ENCODE results near the gene C9orf153.
"Not testable (repeated sequence)": the region's sequence is repeated elsewhere in the genome, so short reads cannot be mapped to it uniquely, and the experiment has no call there.

The C9orf153 gene

DNA sequence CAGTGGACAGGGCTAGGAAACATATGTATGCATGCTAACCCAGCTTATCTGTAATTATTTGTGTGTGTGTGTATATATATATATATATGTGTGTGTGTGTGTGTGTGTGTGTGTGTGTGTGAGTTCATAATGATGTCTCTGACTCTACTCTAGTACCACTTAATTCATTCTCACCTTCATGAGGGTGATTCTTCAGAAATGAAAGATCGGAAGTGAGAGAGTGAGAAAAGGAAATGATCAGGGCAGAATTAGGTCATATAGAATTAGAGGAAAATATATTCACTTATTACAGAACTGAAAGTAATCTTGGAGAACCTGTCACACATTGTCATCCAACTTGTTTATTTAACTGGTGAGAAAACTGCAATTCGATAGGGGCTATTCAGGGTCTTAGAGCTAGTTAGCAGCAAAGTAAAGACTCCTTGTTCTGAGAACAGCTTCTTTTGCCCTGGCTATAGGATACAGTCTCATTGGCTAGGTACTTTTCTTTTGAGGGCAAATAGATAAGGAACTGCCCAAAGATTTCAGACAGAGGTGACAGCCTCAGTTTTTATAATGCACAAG is 58.8 kb downstream of the C9orf153 start:
- Histone ChIP-seq H4K8ac (ENCODE audit: low read depth, low read length) (no peak overlapping the region), H3K14ac (ENCODE audit: low read length) (no peak overlapping the region), H2BK15ac (ENCODE audit: low read length) (no peak overlapping the region), H2BK5ac (ENCODE audit: low read length) (no peak overlapping the region), H3K4me1 (ENCODE audit: control insufficient read depth in 2 of 2, insufficient read depth in 1 of 2, low read depth in 1 of 2, low read length in 2 of 2) (no peaks in the 10 kb centered on the region), H3K9me3 (replicated peaks in 1 of 2; ENCODE audit: control insufficient read depth in 2 of 2, insufficient read depth in 1 of 2, low read depth in 1 of 2, low read length in 2 of 2) (no peaks in the 10 kb centered on the region), H2AK5ac (ENCODE audit: low read depth, low read length) (no peak overlapping the region), H3K18ac (ENCODE audit: low read length) (no peak overlapping the region), H3K4ac (ENCODE audit: low read length) (no peak overlapping the region), H3K9ac (ENCODE audit: low read depth, low read length, poor library complexity) (no peak overlapping the region), H2BK120ac (ENCODE audit: low read depth, low read length) (no peak overlapping the region), H2BK12ac (ENCODE audit: low read length) (no peak overlapping the region), H3K27ac (replicated peaks; ENCODE audit: low read length) (no peak overlapping the region), H3K4me3 (ENCODE audit: low read length in 2 of 2) (no peak overlapping the region), H3K27me3 (ENCODE audit: control insufficient read depth in 3 of 3, insufficient read depth in 3 of 3, low read depth in 1 of 3, low read length in 3 of 3) (no peaks in the 10 kb centered on the region), H3K36me3 (replicated peaks in 1 of 2; ENCODE audit: control insufficient read depth in 2 of 2, insufficient read depth in 2 of 2, low read length in 2 of 2) (no peaks in the 10 kb centered on the region), H3K4me2 (ENCODE audit: insufficient read depth, low read length, poor library complexity, severe bottlenecking) (no peak overlapping the region), H2AFZ (ENCODE audit: low read length) (no peak overlapping the region), H4K91ac (ENCODE audit: low read depth, low read length, poor library complexity) (no peak overlapping the region), H3K23ac (ENCODE audit: low read depth, low read length, poor library complexity) (no peak overlapping the region), H3K79me1 (ENCODE audit: low read depth, low read length) (no peaks in the 10 kb centered on the region)
- whole genome bisulfite sequencing, 2 donors (ENCODE audit: extremely low coverage in 2 of 2, insufficient read length in 2 of 2, insufficient replicate concordance in 1 of 2), result no CpG with 5 or more reads among the region's 2 CpGs
- no peak for DNase-seq (ENCODE audit: low spot score)

DNA sequence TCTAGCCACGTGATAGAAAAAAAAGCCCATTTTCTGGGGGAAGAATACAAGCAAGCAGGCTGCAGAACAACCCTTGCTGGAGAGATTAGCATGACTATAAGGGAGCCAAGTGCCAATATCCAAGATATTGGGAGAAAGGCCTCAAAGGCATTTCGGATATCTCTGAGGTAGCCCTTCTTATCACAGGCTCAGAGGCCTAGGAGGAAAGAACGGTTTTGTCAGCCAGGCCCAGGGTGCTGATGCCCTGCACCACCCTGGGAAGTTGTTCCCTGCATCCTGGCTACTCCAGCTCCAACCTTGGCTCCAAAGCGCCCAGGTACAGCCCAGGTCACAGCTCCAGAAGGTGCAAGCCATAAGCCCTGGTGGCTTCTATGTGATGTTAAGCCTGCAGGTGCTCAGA is 66.4 kb downstream of the C9orf153 start:
- H3K23ac ChIP-seq (ENCODE audit: low read depth, low read length, poor library complexity), result no peak overlapping the region

DNA sequence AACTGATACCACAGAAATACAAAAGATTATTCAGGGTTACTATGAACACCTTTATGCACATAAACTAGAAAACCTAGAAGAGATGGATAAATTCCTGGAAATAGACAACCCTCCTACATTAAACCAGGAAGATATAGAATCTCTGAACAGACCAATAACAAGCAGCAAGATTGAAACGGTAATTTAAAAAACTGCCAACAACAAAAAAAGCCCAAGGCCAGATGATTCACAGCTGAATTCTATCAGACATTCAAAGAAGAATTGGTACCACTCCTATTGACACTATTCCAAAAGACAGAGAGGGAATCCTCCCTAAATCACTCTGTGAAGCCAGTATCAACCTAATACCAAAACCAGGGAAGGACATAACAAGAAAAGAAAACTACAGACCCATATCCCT is 68.8 kb downstream of the C9orf153 start:
- not testable (repeated sequence) for H3K4me2 ChIP-seq (ENCODE audit: insufficient read depth, low read length, poor library complexity, severe bottlenecking); H3K4me1 ChIP-seq (ENCODE audit: control insufficient read depth in 2 of 2, insufficient read depth in 1 of 2, low read depth in 1 of 2, low read length in 2 of 2); H4K8ac ChIP-seq (ENCODE audit: low read depth, low read length); H3K79me1 ChIP-seq (ENCODE audit: low read depth, low read length); H3K36me3 ChIP-seq (replicated peaks in 1 of 2; ENCODE audit: control insufficient read depth in 2 of 2, insufficient read depth in 2 of 2, low read length in 2 of 2); DNase-seq (ENCODE audit: low spot score); H2AFZ ChIP-seq (ENCODE audit: low read length); H3K27me3 ChIP-seq (ENCODE audit: control insufficient read depth in 3 of 3, insufficient read depth in 3 of 3, low read depth in 1 of 3, low read length in 3 of 3); H4K91ac ChIP-seq (ENCODE audit: low read depth, low read length, poor library complexity); H3K9ac ChIP-seq (ENCODE audit: low read depth, low read length, poor library complexity); H3K27ac ChIP-seq (replicated peaks; ENCODE audit: low read length); H3K4ac ChIP-seq (ENCODE audit: low read length); H3K9me3 ChIP-seq (replicated peaks in 1 of 2; ENCODE audit: control insufficient read depth in 2 of 2, insufficient read depth in 1 of 2, low read depth in 1 of 2, low read length in 2 of 2); H2BK12ac ChIP-seq (ENCODE audit: low read length); H2BK120ac ChIP-seq (ENCODE audit: low read depth, low read length); H2AK5ac ChIP-seq (ENCODE audit: low read depth, low read length); H2BK15ac ChIP-seq (ENCODE audit: low read length); H2BK5ac ChIP-seq (ENCODE audit: low read length); H3K14ac ChIP-seq (ENCODE audit: low read length); H3K18ac ChIP-seq (ENCODE audit: low read length); H3K4me3 ChIP-seq (ENCODE audit: low read length in 2 of 2); H3K23ac ChIP-seq (ENCODE audit: low read depth, low read length, poor library complexity)
- no CpG with 5 or more reads among the region's 1 CpG for WGBS, 2 donors (ENCODE audit: extremely low coverage in 2 of 2, insufficient read length in 2 of 2, insufficient replicate concordance in 1 of 2)

More for the DNA sequence above, 66.4 kb downstream of the C9orf153 start:
- Histone ChIP-seq H3K4ac (ENCODE audit: low read length) (no peak overlapping the region), H2AFZ (ENCODE audit: low read length) (no peak overlapping the region), H3K27ac (replicated peaks; ENCODE audit: low read length) (no peak overlapping the region), H2BK12ac (ENCODE audit: low read length) (no peak overlapping the region), H3K9ac (ENCODE audit: low read depth, low read length, poor library complexity) (no peak overlapping the region), H2BK120ac (ENCODE audit: low read depth, low read length) (no peak overlapping the region), H3K4me3 (ENCODE audit: low read length in 2 of 2) (no peak overlapping the region), H4K8ac (ENCODE audit: low read depth, low read length) (no peak overlapping the region), H3K79me1 (ENCODE audit: low read depth, low read length) (no peaks in the 10 kb centered on the region), H3K9me3 (replicated peaks in 1 of 2; ENCODE audit: control insufficient read depth in 2 of 2, insufficient read depth in 1 of 2, low read depth in 1 of 2, low read length in 2 of 2) (peaks cover 4 to 9% of the 10 kb centered on the region in 2 donors), H3K18ac (ENCODE audit: low read length) (no peak overlapping the region), H3K4me2 (ENCODE audit: insufficient read depth, low read length, poor library complexity, severe bottlenecking) (no peak overlapping the region), H3K4me1 (ENCODE audit: control insufficient read depth in 2 of 2, insufficient read depth in 1 of 2, low read depth in 1 of 2, low read length in 2 of 2) (no peaks in the 10 kb centered on the region), H2AK5ac (ENCODE audit: low read depth, low read length) (no peak overlapping the region), H3K14ac (ENCODE audit: low read length) (no peak overlapping the region), H4K91ac (ENCODE audit: low read depth, low read length, poor library complexity) (no peak overlapping the region), H3K36me3 (replicated peaks in 1 of 2; ENCODE audit: control insufficient read depth in 2 of 2, insufficient read depth in 2 of 2, low read length in 2 of 2) (no peaks in the 10 kb centered on the region), H3K27me3 (ENCODE audit: control insufficient read depth in 3 of 3, insufficient read depth in 3 of 3, low read depth in 1 of 3, low read length in 3 of 3) (no peaks in the 10 kb centered on the region), H2BK5ac (ENCODE audit: low read length) (no peak overlapping the region), H2BK15ac (ENCODE audit: low read length) (no peak overlapping the region)
- no CpG with 5 or more reads among the region's 4 CpGs for WGBS, 2 donors (ENCODE audit: extremely low coverage in 2 of 2, insufficient read length in 2 of 2, insufficient replicate concordance in 1 of 2)
- no peak for DNase-seq (ENCODE audit: low spot score)

DNA sequence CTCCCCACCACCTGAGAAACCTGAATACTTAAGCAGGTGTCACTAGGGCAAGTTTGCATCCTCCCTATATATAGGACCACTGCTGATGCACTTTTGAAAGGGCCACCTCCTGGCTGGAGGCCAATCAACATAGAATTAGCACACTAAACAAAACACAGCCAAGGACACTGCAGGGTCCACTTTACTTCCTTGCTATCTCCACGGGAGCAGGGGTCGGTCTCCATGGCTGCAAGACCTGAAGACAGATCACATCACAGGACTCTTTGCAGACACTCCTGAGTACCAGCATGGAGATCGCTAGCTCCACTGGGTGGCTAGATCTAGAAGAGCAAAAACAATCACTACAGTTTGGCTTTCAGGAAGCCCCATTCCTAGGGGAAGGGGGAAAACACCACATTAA is 72.3 kb downstream of the C9orf153 start:
- Histone ChIP-seq H3K4me1 (ENCODE audit: control insufficient read depth in 2 of 2, insufficient read depth in 1 of 2, low read depth in 1 of 2, low read length in 2 of 2) (no peaks in the 10 kb centered on the region), H3K79me1 (ENCODE audit: low read depth, low read length) (no peaks in the 10 kb centered on the region), H2BK120ac (ENCODE audit: low read depth, low read length) (no peak overlapping the region), H3K27me3 (ENCODE audit: control insufficient read depth in 3 of 3, insufficient read depth in 3 of 3, low read depth in 1 of 3, low read length in 3 of 3) (no peaks in the 10 kb centered on the region), H3K9ac (ENCODE audit: low read depth, low read length, poor library complexity) (no peak overlapping the region), H3K4me2 (ENCODE audit: insufficient read depth, low read length, poor library complexity, severe bottlenecking) (no peak overlapping the region), H3K14ac (ENCODE audit: low read length) (no peak overlapping the region), H3K9me3 (replicated peaks in 1 of 2; ENCODE audit: control insufficient read depth in 2 of 2, insufficient read depth in 1 of 2, low read depth in 1 of 2, low read length in 2 of 2) (no peaks in the 10 kb centered on the region), H2BK12ac (ENCODE audit: low read length) (no peak overlapping the region), H3K23ac (ENCODE audit: low read depth, low read length, poor library complexity) (no peak overlapping the region), H2AK5ac (ENCODE audit: low read depth, low read length) (no peak overlapping the region), H4K91ac (ENCODE audit: low read depth, low read length, poor library complexity) (no peak overlapping the region), H3K36me3 (replicated peaks in 1 of 2; ENCODE audit: control insufficient read depth in 2 of 2, insufficient read depth in 2 of 2, low read length in 2 of 2) (no peaks in the 10 kb centered on the region), H2BK5ac (ENCODE audit: low read length) (no peak overlapping the region), H2BK15ac (ENCODE audit: low read length) (no peak overlapping the region), H4K8ac (ENCODE audit: low read depth, low read length) (no peak overlapping the region), H3K27ac (replicated peaks; ENCODE audit: low read length) (no peak overlapping the region), H3K4me3 (ENCODE audit: low read length in 2 of 2) (no peak overlapping the region), H2AFZ (ENCODE audit: low read length) (peak overlapping the region; percentile 26), H3K18ac (ENCODE audit: low read length) (no peak overlapping the region), H3K4ac (ENCODE audit: low read length) (no peak overlapping the region)
- no CpG with 5 or more reads among the region's 3 CpGs for WGBS, 2 donors (ENCODE audit: extremely low coverage in 2 of 2, insufficient read length in 2 of 2, insufficient replicate concordance in 1 of 2)
- DNase-seq (ENCODE audit: low spot score), result no peak

Data from neuronal stem cell (in vitro differentiated cells).